ENCODE measurements around the gene TP53TG5. TPM values are rescaled to one million over a fixed set of nuclear protein-coding genes. Genes with fewer than 3 reads are reported as not detected.
A peak's percentile ranks its signal among the peaks of the same experiment; 100 is the strongest.

TP53TG5 gene
- total and polyA plus RNA-seq, 10 of the 15 experiments (the other 5 are each of a cell fraction or from before 2014, with no cell fraction given) = 0.24 TPM; not detected in 9

DNA sequence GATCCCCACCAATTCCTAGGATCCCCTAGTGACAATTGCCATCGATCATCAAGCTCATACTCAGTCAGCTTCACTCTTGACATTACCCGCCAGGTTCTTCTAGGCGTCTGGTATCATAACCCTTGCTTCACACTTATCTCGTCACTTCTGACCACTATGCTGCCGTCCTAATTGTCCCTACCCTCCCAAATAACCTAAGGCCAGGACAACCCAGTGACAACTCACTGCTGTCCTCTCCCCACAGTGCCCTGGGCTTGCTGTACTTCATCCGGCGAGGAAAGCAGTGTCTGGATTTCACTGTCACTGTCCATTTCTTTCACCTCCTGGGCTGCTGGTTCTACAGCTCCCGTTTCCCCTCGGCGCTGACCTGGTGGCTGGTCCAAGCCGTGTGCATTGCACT is 11.5 kb downstream of the TP53TG5 start:
- Histone ChIP-seq H3K4me1 (ENCODE audit: control insufficient read depth, insufficient read depth, low read length) (peaks cover 40% of the 10 kb centered on the region), H3K27ac (ENCODE audit: control insufficient read depth, insufficient read depth) (no peak overlapping the region), H3K79me2 (ENCODE audit: control insufficient read depth, insufficient read depth, low read length) (peaks cover 7% of the 10 kb centered on the region), H3K9ac (ENCODE audit: control insufficient read depth, insufficient read depth, low read length) (no peak overlapping the region), H4K20me1 (ENCODE audit: control insufficient read depth, insufficient read depth) (no peaks in the 10 kb centered on the region; the same call in 1 of the 2 replicates), H3K27me3 (replicated peaks in 1 of 2; ENCODE audit: control insufficient read depth in 2 of 2, insufficient read depth in 2 of 2, low read length in 1 of 2) (no peaks in the 10 kb centered on the region), H3K4me2 (ENCODE audit: control insufficient read depth, insufficient read depth) (no peak overlapping the region), H3K9me3 (replicated peaks; ENCODE audit: control insufficient read depth, insufficient read depth, low read length) (no peaks in the 10 kb centered on the region; the same call in 2 of the 3 replicates), H2AFZ (ENCODE audit: control insufficient read depth, low read depth, low read length) (no peak overlapping the region), H3K4me3 (no peak overlapping the region), H3K36me3 (ENCODE audit: control insufficient read depth in 2 of 2, insufficient read depth in 2 of 2, low read length in 1 of 2) (peaks cover 6 to 7% of the 10 kb centered on the region in 2 experiments; a peak in 3 of 4 replicates)
- in situ Hi-C loops (cut with MboI) (loop anchor here (5.0 to 10.0 kb wide), 2 partner anchors 51 to 748 kb away; partner anchors contain the start of genes CD40 and PIGT), intact Hi-C loops (cut with micrococcal nuclease; ENCODE audit: unreplicated experiment) (no loop called here)
- ATAC-seq (no peak), FAIRE-seq (no peak), DNase-seq (ENCODE audit: low read depth, low spot score) (no peak)
- no TSS peak for BruUV-seq (replicated peaks)
- no peak for TF ChIP-seq YY1 (IDR thresholded peaks at IDR 0.05; ENCODE audit: low read depth, low read length)
- TF ChIP-seq, protein P1, sequence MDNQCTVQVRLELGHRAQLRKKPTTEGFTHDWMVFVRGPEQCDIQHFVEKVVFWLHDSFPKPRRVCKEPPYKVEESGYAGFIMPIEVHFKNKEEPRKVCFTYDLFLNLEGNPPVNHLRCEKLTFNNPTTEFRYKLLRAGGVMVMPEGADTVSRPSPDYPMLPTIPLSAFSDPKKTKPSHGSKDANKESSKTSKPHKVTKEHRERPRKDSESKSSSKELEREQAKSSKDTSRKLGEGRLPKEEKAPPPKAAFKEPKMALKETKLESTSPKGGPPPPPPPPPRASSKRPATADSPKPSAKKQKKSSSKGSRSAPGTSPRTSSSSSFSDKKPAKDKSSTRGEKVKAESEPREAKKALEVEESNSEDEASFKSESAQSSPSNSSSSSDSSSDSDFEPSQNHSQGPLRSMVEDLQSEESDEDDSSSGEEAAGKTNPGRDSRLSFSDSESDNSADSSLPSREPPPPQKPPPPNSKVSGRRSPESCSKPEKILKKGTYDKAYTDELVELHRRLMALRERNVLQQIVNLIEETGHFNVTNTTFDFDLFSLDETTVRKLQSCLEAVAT (IDR thresholded peaks at IDR 0.05) = 0 out of 2 replicates have a peak, but pooled peaks have one; percentile 23
- ChIA-PET SMC1A (ENCODE audit: uncharacterized antibody, unreplicated experiment) (interaction anchor here (0.8 to 19.8 kb wide), 8 partner anchors 11 to 404 kb away, joined by 3 to 440 read pairs (median 4); no protein-coding TSS in a partner anchor), CTCF (interaction anchor here (0.8 to 19.4 kb wide), 7 partner anchors 14 to 404 kb away, joined by 3 to 685 read pairs (median 11); partner anchors contain the start of gene PIGT), POLR2A (interaction anchor here (2.9 kb wide), 1 partner anchor 70 kb away, joined by 12 read pairs; no protein-coding TSS in a partner anchor), RAD21 (ENCODE audit: unreplicated experiment) (interaction anchor here (1.7 to 17.6 kb wide), 2 partner anchors 53 to 71 kb away, joined by 4 to 394 read pairs; no protein-coding TSS in a partner anchor)
- 89% methylated on average over 11 of the region's 11 CpGs for WGBS (ENCODE audit: insufficient coverage, insufficient replicate concordance, low lambda C conversion rate, missing lambda C conversion rate)

- Histone ChIP-seq H3K9me3 (replicated peaks; ENCODE audit: control insufficient read depth, insufficient read depth, low read length) (no peaks in the 10 kb centered on the region; the same call in 2 of the 3 replicates), H3K36me3 (ENCODE audit: control insufficient read depth in 2 of 2, insufficient read depth in 2 of 2, low read length in 1 of 2) (peaks cover 6 to 7% of the 10 kb centered on the region in 2 experiments; a peak in 3 of 4 replicates), H3K4me3 (no peak overlapping the region), H3K9ac (ENCODE audit: control insufficient read depth, insufficient read depth, low read length) (no peak overlapping the region), H4K20me1 (ENCODE audit: control insufficient read depth, insufficient read depth) (no peaks in the 10 kb centered on the region; the same call in 1 of the 2 replicates), H3K4me1 (ENCODE audit: control insufficient read depth, insufficient read depth, low read length) (peaks cover 41% of the 10 kb centered on the region), H3K79me2 (ENCODE audit: control insufficient read depth, insufficient read depth, low read length) (peaks cover 7% of the 10 kb centered on the region), H2AFZ (ENCODE audit: control insufficient read depth, low read depth, low read length) (no peak overlapping the region), H3K4me2 (ENCODE audit: control insufficient read depth, insufficient read depth) (no peak overlapping the region), H3K27me3 (replicated peaks in 1 of 2; ENCODE audit: control insufficient read depth in 2 of 2, insufficient read depth in 2 of 2, low read length in 1 of 2) (no peaks in the 10 kb centered on the region), H3K27ac (ENCODE audit: control insufficient read depth, insufficient read depth) (no peak overlapping the region)
- 94% methylated on average over 1 of the region's 1 CpG for WGBS (ENCODE audit: insufficient coverage, insufficient replicate concordance, low lambda C conversion rate, missing lambda C conversion rate)
- BruUV-seq (replicated peaks) = no TSS peak
- no peak for DNase-seq (ENCODE audit: low read depth, low spot score)
- no peak for FAIRE-seq
- ChIA-PET POLR2A (no interaction called here), RAD21 (ENCODE audit: unreplicated experiment) (interaction anchor here (1.7 to 17.6 kb wide), 2 partner anchors 53 to 71 kb away, joined by 4 to 394 read pairs; no protein-coding TSS in a partner anchor), CTCF (interaction anchor here (0.7 to 19.4 kb wide), 10 partner anchors 7 to 405 kb away, joined by 3 to 685 read pairs (median 7); partner anchors contain the start of gene PIGT), SMC1A (ENCODE audit: uncharacterized antibody, unreplicated experiment) (interaction anchor here (0.8 to 19.8 kb wide), 8 partner anchors 11 to 84 kb away, joined by 3 to 440 read pairs (median 4); no protein-coding TSS in a partner anchor)
- no peak for ATAC-seq
- in situ Hi-C loops (cut with MboI) = loop anchor here (5.0 to 10.0 kb wide), 2 partner anchors 51 to 749 kb away; partner anchors contain the start of genes CD40 and PIGT
- intact Hi-C loops (cut with micrococcal nuclease; ENCODE audit: unreplicated experiment) = no loop called here
- TF ChIP-seq TBL1XR1 (IDR thresholded peaks at IDR 0.05; ENCODE audit: low read depth, low read length) = no peak
- TF ChIP-seq, protein P2, sequence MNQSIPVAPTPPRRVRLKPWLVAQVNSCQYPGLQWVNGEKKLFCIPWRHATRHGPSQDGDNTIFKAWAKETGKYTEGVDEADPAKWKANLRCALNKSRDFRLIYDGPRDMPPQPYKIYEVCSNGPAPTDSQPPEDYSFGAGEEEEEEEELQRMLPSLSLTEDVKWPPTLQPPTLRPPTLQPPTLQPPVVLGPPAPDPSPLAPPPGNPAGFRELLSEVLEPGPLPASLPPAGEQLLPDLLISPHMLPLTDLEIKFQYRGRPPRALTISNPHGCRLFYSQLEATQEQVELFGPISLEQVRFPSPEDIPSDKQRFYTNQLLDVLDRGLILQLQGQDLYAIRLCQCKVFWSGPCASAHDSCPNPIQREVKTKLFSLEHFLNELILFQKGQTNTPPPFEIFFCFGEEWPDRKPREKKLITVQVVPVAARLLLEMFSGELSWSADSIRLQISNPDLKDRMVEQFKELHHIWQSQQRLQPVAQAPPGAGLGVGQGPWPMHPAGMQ (IDR thresholded peaks at IDR 0.05; ENCODE audit: borderline replicate concordance) = no peak
- no peak for TF ChIP-seq ATF7 (IDR thresholded peaks at IDR 0.05; ENCODE audit: low read depth)
- TF ChIP-seq KAT2A (conservative IDR thresholded peaks at IDR 0.05; ENCODE audit: control insufficient read depth, low read depth, low read length) = no peak
- TF ChIP-seq JUNB (IDR thresholded peaks at IDR 0.05) = no peak
- TF ChIP-seq PKNOX1 (IDR thresholded peaks at IDR 0.05) = no peak
- TF ChIP-seq KLF5 (IDR thresholded peaks at IDR 0.05; ENCODE audit: partially characterized antibody) = no peak
- no peak for TF ChIP-seq EGR1 (IDR thresholded peaks at IDR 0.05; ENCODE audit: borderline replicate concordance in 1 of 2, low read depth in 2 of 2, low read length in 2 of 2)
- TF ChIP-seq POU2F2 (IDR thresholded peaks at IDR 0.05; ENCODE audit: borderline replicate concordance, low read depth, low read length) = no peak
- TF ChIP-seq RCOR1 (conservative IDR thresholded peaks at IDR 0.05; ENCODE audit: low read depth, low read length) = no peak
- TF ChIP-seq IRF4 (IDR thresholded peaks at IDR 0.05; ENCODE audit: low read depth, low read length) = no peak
Observed at GRCh38 chr20:45366192-45366591, 11.9 kb downstream of the TP53TG5 start.

Data from GM12878 (cell line).